HL-60 (cell line): ENCODE data around the gene PDHX.

Experiments used
- DNase-seq, 2 experiments: peaks; one replicate each; pipeline ENCODE4 v3.0.0-alpha.2; 2010 to 2020; ENCODE audit warnings: low read depth in 1 of 2, low spot score in 1 of 2
- H3K27ac ChIP-seq: fragments of 250-450 bp; sonication (Bioruptor Pico); replicated peaks from 2 replicates; pipeline ENCODE4 v1.5.1; 2020; ENCODE audit warnings: mild to moderate bottlenecking, moderate library complexity
- H3K27me3 ChIP-seq: fragments of 250-450 bp; sonication (Bioruptor Pico); 2 replicates; pipeline ENCODE4 v1.5.1; 2021; ENCODE audit warnings: mild to moderate bottlenecking, moderate library complexity; ENCODE audit not compliant: insufficient read depth, poor library complexity, severe bottlenecking
- H3K4me3 ChIP-seq: replicated peaks from 2 replicates; pipeline ENCODE4 v1.5.1; 2011; ENCODE audit warnings: mild to moderate bottlenecking, control low read depth, low read length; ENCODE audit not compliant: insufficient read depth
- CTCF ChIP-seq: IDR thresholded peaks from one replicate; pipeline ENCODE4 v1.5.1; 2011; ENCODE audit warnings: low read length, control low read depth, inconsistent platforms; ENCODE audit not compliant: insufficient read depth
- GABPA ChIP-seq: IDR thresholded peaks from 2 replicates; pipeline ENCODE4 v1.6.1; 2012; ENCODE audit warnings: low read depth
- POLR2AphosphoS5 ChIP-seq: IDR thresholded peaks from 2 replicates; pipeline ENCODE4 v1.6.1; 2012; ENCODE audit warnings: low read depth
- REST ChIP-seq: IDR thresholded peaks from 2 replicates; pipeline ENCODE4 v1.6.1; 2012; ENCODE audit warnings: low read depth; ENCODE audit not compliant: insufficient replicate concordance
- SPI1 ChIP-seq: IDR thresholded peaks from 2 replicates; pipeline ENCODE4 v1.6.1; 2012; ENCODE audit warnings: low read depth, mild to moderate bottlenecking, borderline replicate concordance

The PDHX gene

GRCh38 chr11:34940026-34940677, 23.7 kb downstream of the PDHX start:
- no peak for DNase-seq
- TF ChIP-seq GABPA = no peak
- TF ChIP-seq POLR2AphosphoS5 = no peak
- no peak for TF ChIP-seq REST
- TF ChIP-seq CTCF = no peak
- TF ChIP-seq SPI1 = no peak
- Histone ChIP-seq H3K4me3 (no peak overlapping the region), H3K27ac (no peak overlapping the region), H3K27me3 (no peaks in the 10 kb centered on the region)

DNA sequence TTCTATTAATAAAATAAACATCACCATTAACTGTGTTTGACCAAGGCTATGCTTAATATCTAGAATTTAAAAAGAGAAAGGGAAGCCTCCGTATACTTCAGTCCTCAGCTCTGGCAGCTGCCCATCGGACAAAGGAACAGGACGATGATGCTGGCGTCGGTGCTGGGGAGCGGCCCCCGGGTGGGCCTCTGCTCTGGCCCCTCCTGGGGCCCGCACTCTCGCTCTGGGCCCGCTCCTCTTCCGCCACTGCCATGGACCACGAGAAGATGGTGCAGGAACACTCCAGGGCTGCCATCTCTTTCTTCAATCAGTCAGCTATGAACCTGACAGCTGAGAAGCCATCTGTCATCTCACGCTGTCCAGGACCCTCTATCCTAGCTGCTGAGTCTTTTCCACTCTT, 25.3 kb downstream of the PDHX start:
- Histone ChIP-seq H3K27ac (no peak overlapping the region), H3K4me3 (no peak overlapping the region), H3K27me3 (no peaks in the 10 kb centered on the region)
- no peak for TF ChIP-seq GABPA
- TF ChIP-seq SPI1 = no peak
- no peak for TF ChIP-seq CTCF
- no peak for TF ChIP-seq REST
- no peak for TF ChIP-seq POLR2AphosphoS5
- no peak for DNase-seq

GRCh38 chr11:34944692-34945091, 28.3 kb downstream of the PDHX start:
- DNase-seq = no peak
- H3K27ac ChIP-seq = no peak overlapping the region
- H3K27me3 ChIP-seq = no peaks in the 10 kb centered on the region
- no peak overlapping the region for H3K4me3 ChIP-seq
- TF ChIP-seq POLR2AphosphoS5 (no peak), CTCF (no peak), GABPA (no peak), SPI1 (no peak), REST (no peak)
